Neural cell (in vitro differentiated cells): Measurements from ENCODE around the gene PLA2G12B.

Experiments
- CTCF ChIP-seq: fragments of 450-650 bp; IDR thresholded peaks from 2 replicates; pipeline ENCODE4 v1.5.1; 2014; ENCODE audit warnings: antibody characterized with exemption, mild to moderate bottlenecking, moderate library complexity; ENCODE audit not compliant: poor library complexity, severe bottlenecking
- EP300 ChIP-seq: fragments of 450-650 bp; conservative IDR thresholded peaks from 2 replicates; pipeline ENCODE4 v1.6.1; 2014; ENCODE audit warnings: antibody characterized with exemption, mild to moderate bottlenecking, moderate library complexity; ENCODE audit not compliant: poor library complexity, severe bottlenecking
- POLR2AphosphoS5 ChIP-seq: IDR thresholded peaks from 2 replicates; pipeline ENCODE4 v1.6.1; 2012

- TF ChIP-seq CTCF (no peak), EP300 (no peak), POLR2AphosphoS5 (no peak)
These were observed 48.2 kb downstream of the PLA2G12B start for GRCh38 chr10:72906446-72906845.
